Karpas-422 (cell line): ENCODE data around the gene GPM6B. TPM values are rescaled to one million over a fixed set of nuclear protein-coding genes. Genes with fewer than 3 reads are reported as not detected.

Experiments
- DNase-seq: peaks from one replicate; pipeline ENCODE4 v3.0.0-alpha.2; 2015
- H2AFZ ChIP-seq: fragments of 200-600 bp; sonication (generic); 2 replicates; pipeline ENCODE4 v1.6.1; 2014; ENCODE audit warnings: antibody characterized with exemption, low read length, mixed read lengths
- H3K27ac ChIP-seq: fragments of 200-600 bp; sonication (generic); 2 replicates; pipeline ENCODE4 v1.5.1; 2014; ENCODE audit warnings: mild to moderate bottlenecking, low read length, moderate library complexity
- H3K27me3 ChIP-seq: fragments of 200-600 bp; sonication (generic); 2 replicates; pipeline ENCODE4 v1.6.1; 2014; ENCODE audit warnings: low read length, mixed read lengths
- H3K36me3 ChIP-seq: fragments of 200-600 bp; sonication (generic); 2 replicates; pipeline ENCODE4 v1.6.1; 2014; ENCODE audit warnings: low read length, mixed read lengths; ENCODE audit not compliant: insufficient read depth
- H3K4me1 ChIP-seq: fragments of 200-600 bp; sonication (generic); 2 replicates; pipeline ENCODE4 v1.6.1; 2014; ENCODE audit warnings: mild to moderate bottlenecking, low read length, mixed read lengths
- H3K4me2 ChIP-seq: fragments of 200-600 bp; sonication (generic); 2 replicates; pipeline ENCODE4 v1.6.1; 2014; ENCODE audit warnings: low read length, low read depth, mild to moderate bottlenecking; ENCODE audit not compliant: poor library complexity, severe bottlenecking
- H3K4me3 ChIP-seq: fragments of 200-600 bp; sonication (generic); 2 replicates; pipeline ENCODE4 v1.5.1; 2014; ENCODE audit warnings: mild to moderate bottlenecking, antibody characterized with exemption, low read length, mixed read lengths
- H3K79me2 ChIP-seq: fragments of 200-600 bp; sonication (generic); 2 replicates; pipeline ENCODE4 v1.6.1; 2014; ENCODE audit warnings: mild to moderate bottlenecking, low read length, mixed read lengths
- H3K9ac ChIP-seq: fragments of 200-600 bp; sonication (generic); 2 replicates; pipeline ENCODE4 v1.6.0; 2014; ENCODE audit warnings: low read length
- H3K9me2 ChIP-seq: fragments of 200-600 bp; sonication (generic), shearing (Covaris generic); replicated peaks from 2 replicates; pipeline ENCODE4 v1.6.0; 2014; ENCODE audit warnings: mild to moderate bottlenecking, low read length, moderate library complexity; ENCODE audit not compliant: insufficient read depth
- H3K9me3 ChIP-seq: fragments of 300-700, 200-600 bp; sonication (generic); 2 replicates; pipeline ENCODE4 v1.6.1; 2014; ENCODE audit warnings: low read length, mixed read lengths
- H4K20me1 ChIP-seq: fragments of 200-600 bp; sonication (generic); 2 replicates; pipeline ENCODE4 v1.6.1; 2014; ENCODE audit warnings: mild to moderate bottlenecking, antibody characterized with exemption, low read length, low read depth; ENCODE audit not compliant: insufficient read depth
- total RNA-seq: library from RNA; depleted of rRNA; stranded (reverse); fragments of >200 nt; shearing (Covaris generic); gene quantifications from 2 replicates; pipeline ENCODE4 v1.2.3, GENCODE V29; 2014; ENCODE audit warnings: low replicate concordance

GPM6B gene
- total RNA-seq, 1 experiment from 2014 or later = not detected

GRCh38 chrX:13815664-13816063 is 1.2 kb downstream of the GPM6B start:
- DNase-seq = no peak
- Histone ChIP-seq H3K36me3 (no peaks in the 10 kb centered on the region), H3K27ac (no peak overlapping the region), H3K9me2 (no peaks in the 10 kb centered on the region), H4K20me1 (no peaks in the 10 kb centered on the region), H3K4me1 (no peaks in the 10 kb centered on the region), H2AFZ (no peak overlapping the region), H3K9ac (no peak overlapping the region), H3K79me2 (no peaks in the 10 kb centered on the region), H3K27me3 (no peaks in the 10 kb centered on the region), H3K4me2 (no peak overlapping the region), H3K4me3 (no peak overlapping the region), H3K9me3 (no peaks in the 10 kb centered on the region)

- H2AFZ ChIP-seq = no peak overlapping the region
- no peak overlapping the region for H3K4me2 ChIP-seq
- H4K20me1 ChIP-seq = no peaks in the 10 kb centered on the region
- H3K4me3 ChIP-seq = no peak overlapping the region
- no peaks in the 10 kb centered on the region for H3K9me2 ChIP-seq
- H3K9ac ChIP-seq = no peak overlapping the region
- H3K27me3 ChIP-seq = no peaks in the 10 kb centered on the region
- no peaks in the 10 kb centered on the region for H3K36me3 ChIP-seq
- H3K27ac ChIP-seq = no peak overlapping the region
- no peak for DNase-seq
- H3K9me3 ChIP-seq = no peaks in the 10 kb centered on the region
- no peaks in the 10 kb centered on the region for H3K79me2 ChIP-seq
- no peaks in the 10 kb centered on the region for H3K4me1 ChIP-seq
Observed at GRCh38 chrX:13808865-13809264, 8.0 kb downstream of the GPM6B start.

- no peak for DNase-seq
- H2AFZ ChIP-seq = no peak overlapping the region
- H4K20me1 ChIP-seq = no peaks in the 10 kb centered on the region
- H3K9me3 ChIP-seq = no peaks in the 10 kb centered on the region
- no peak overlapping the region for H3K4me2 ChIP-seq
- H3K79me2 ChIP-seq = no peaks in the 10 kb centered on the region
- no peak overlapping the region for H3K27ac ChIP-seq
- no peak overlapping the region for H3K9ac ChIP-seq
- H3K9me2 ChIP-seq = no peaks in the 10 kb centered on the region
- H3K4me1 ChIP-seq = no peaks in the 10 kb centered on the region
- H3K4me3 ChIP-seq = no peak overlapping the region
- H3K27me3 ChIP-seq = no peaks in the 10 kb centered on the region
- no peaks in the 10 kb centered on the region for H3K36me3 ChIP-seq
Observed at GRCh38 chrX:13808293-13808692, 8.6 kb downstream of the GPM6B start.

- Histone ChIP-seq H3K4me3 (no peak overlapping the region), H3K79me2 (no peaks in the 10 kb centered on the region), H4K20me1 (no peaks in the 10 kb centered on the region), H3K4me2 (no peak overlapping the region), H2AFZ (no peak overlapping the region), H3K9ac (no peak overlapping the region), H3K27ac (no peak overlapping the region), H3K36me3 (no peaks in the 10 kb centered on the region), H3K4me1 (no peaks in the 10 kb centered on the region), H3K27me3 (no peaks in the 10 kb centered on the region), H3K9me2 (no peaks in the 10 kb centered on the region), H3K9me3 (no peaks in the 10 kb centered on the region)
- no peak for DNase-seq
Observed at GRCh38 chrX:13805241-13805640, 11.7 kb downstream of the GPM6B start.

GRCh38 chrX:13803116-13803515 is 13.8 kb downstream of the GPM6B start:
- Histone ChIP-seq H3K36me3 (no peaks in the 10 kb centered on the region), H3K27ac (no peak overlapping the region), H3K79me2 (no peaks in the 10 kb centered on the region), H3K4me2 (no peak overlapping the region), H4K20me1 (no peaks in the 10 kb centered on the region), H3K9ac (no peak overlapping the region), H3K4me1 (no peaks in the 10 kb centered on the region), H3K4me3 (no peak overlapping the region), H3K9me2 (no peaks in the 10 kb centered on the region), H2AFZ (no peak overlapping the region), H3K9me3 (no peaks in the 10 kb centered on the region), H3K27me3 (no peaks in the 10 kb centered on the region)
- DNase-seq = no peak

GRCh38 chrX:13798184-13798583 is 18.7 kb downstream of the GPM6B start:
- DNase-seq = no peak
- H3K4me1 ChIP-seq = peaks cover 5% of the 10 kb centered on the region
- no peaks in the 10 kb centered on the region for H3K36me3 ChIP-seq
- no peaks in the 10 kb centered on the region for H3K79me2 ChIP-seq
- H4K20me1 ChIP-seq = no peaks in the 10 kb centered on the region
- no peak overlapping the region for H3K4me2 ChIP-seq
- H3K4me3 ChIP-seq = no peak overlapping the region
- H3K27me3 ChIP-seq = no peaks in the 10 kb centered on the region
- no peak overlapping the region for H3K27ac ChIP-seq
- no peaks in the 10 kb centered on the region for H3K9me2 ChIP-seq
- no peaks in the 10 kb centered on the region for H3K9me3 ChIP-seq
- H2AFZ ChIP-seq = no peak overlapping the region
- no peak overlapping the region for H3K9ac ChIP-seq

- no peak overlapping the region for H3K27ac ChIP-seq
- no peak overlapping the region for H3K9ac ChIP-seq
- no peaks in the 10 kb centered on the region for H3K27me3 ChIP-seq
- no peaks in the 10 kb centered on the region for H3K9me2 ChIP-seq
- peaks cover 5% of the 10 kb centered on the region for H3K4me1 ChIP-seq
- no peaks in the 10 kb centered on the region for H4K20me1 ChIP-seq
- no peak for DNase-seq
- H3K79me2 ChIP-seq = no peaks in the 10 kb centered on the region
- H3K4me3 ChIP-seq = no peak overlapping the region
- no peaks in the 10 kb centered on the region for H3K36me3 ChIP-seq
- H2AFZ ChIP-seq = no peak overlapping the region
- H3K9me3 ChIP-seq = no peaks in the 10 kb centered on the region
- H3K4me2 ChIP-seq = no peak overlapping the region
Observed at GRCh38 chrX:13797512-13797911, 19.4 kb downstream of the GPM6B start.

GRCh38 chrX:13794417-13794816 is 22.5 kb downstream of the GPM6B start:
- no peak overlapping the region for H3K27ac ChIP-seq
- no peak overlapping the region for H2AFZ ChIP-seq
- H3K9ac ChIP-seq = no peak overlapping the region
- H3K79me2 ChIP-seq = no peaks in the 10 kb centered on the region
- H3K9me2 ChIP-seq = no peaks in the 10 kb centered on the region
- H3K4me1 ChIP-seq = peaks cover 5% of the 10 kb centered on the region
- no peaks in the 10 kb centered on the region for H4K20me1 ChIP-seq
- no peaks in the 10 kb centered on the region for H3K9me3 ChIP-seq
- H3K36me3 ChIP-seq = no peaks in the 10 kb centered on the region
- no peak overlapping the region for H3K4me2 ChIP-seq
- H3K27me3 ChIP-seq = no peaks in the 10 kb centered on the region
- no peak for DNase-seq
- no peak overlapping the region for H3K4me3 ChIP-seq

GRCh38 chrX:13793897-13794296 is 23.0 kb downstream of the GPM6B start:
- H3K79me2 ChIP-seq = no peaks in the 10 kb centered on the region
- H3K4me1 ChIP-seq = peaks cover 5% of the 10 kb centered on the region
- no peaks in the 10 kb centered on the region for H3K9me2 ChIP-seq
- H4K20me1 ChIP-seq = no peaks in the 10 kb centered on the region
- no peaks in the 10 kb centered on the region for H3K36me3 ChIP-seq
- no peak overlapping the region for H3K27ac ChIP-seq
- H3K4me3 ChIP-seq = no peak overlapping the region
- H3K27me3 ChIP-seq = no peaks in the 10 kb centered on the region
- no peak overlapping the region for H2AFZ ChIP-seq
- no peak for DNase-seq
- no peak overlapping the region for H3K4me2 ChIP-seq
- no peak overlapping the region for H3K9ac ChIP-seq
- H3K9me3 ChIP-seq = no peaks in the 10 kb centered on the region
